GM23338 (cell line): ENCODE data around the gene RAB20. TPM values are rescaled to one million over a fixed set of nuclear protein-coding genes. Genes with fewer than 3 reads are reported as not detected.

Experiments
- ATAC-seq: fragments of 200-7000 bp; cut with Tn5 transposase; 3 replicates; pipeline ENCODE4 v1.9.1; 2020
- DNase-seq: peaks from one replicate; pipeline ENCODE4 v3.0.0-alpha.2; 2015; ENCODE audit warnings: low spot score
- H2AFZ ChIP-seq: fragments of 200-600 bp; sonication (generic); 2 replicates; pipeline ENCODE4 v1.8.0; 2016; ENCODE audit warnings: antibody characterized with exemption, mild to moderate bottlenecking, moderate library complexity
- H3F3A ChIP-seq: fragments of 200-600 bp; sonication (generic); replicated peaks from 2 replicates; pipeline ENCODE4 v1.8.0; 2017; ENCODE audit warnings: antibody characterized with exemption, mixed run types, low read depth
- H3K27ac ChIP-seq: fragments of 200-600 bp; sonication (generic); 2 replicates; pipeline ENCODE4 v1.6.1; 2016; ENCODE audit warnings: low read depth
- H3K27me3 ChIP-seq: fragments of 200-600 bp; sonication (generic); 2 replicates; pipeline ENCODE4 v1.8.0; 2016; ENCODE audit warnings: mild to moderate bottlenecking, mixed run types, moderate library complexity; ENCODE audit not compliant: insufficient read depth
- H3K36me3 ChIP-seq: fragments of 200-600 bp; sonication (generic); 2 replicates; pipeline ENCODE4 v1.8.0; 2016; ENCODE audit warnings: mild to moderate bottlenecking; ENCODE audit not compliant: insufficient read depth
- H3K4me1 ChIP-seq: fragments of 200-600 bp; sonication (generic); 2 replicates; pipeline ENCODE4 v1.8.0; 2016; ENCODE audit warnings: mild to moderate bottlenecking, moderate library complexity; ENCODE audit not compliant: insufficient read depth
- H3K4me2 ChIP-seq: fragments of 200-600 bp; sonication (generic); 2 replicates; pipeline ENCODE4 v1.7.1; 2017; ENCODE audit warnings: mixed run types
- H3K4me3 ChIP-seq: fragments of 200-600 bp; sonication (generic); 2 replicates; pipeline ENCODE4 v1.6.1; 2016; ENCODE audit warnings: mixed run types
- H3K79me2 ChIP-seq: fragments of 200-600 bp; sonication (generic); replicated peaks from 2 replicates; pipeline ENCODE4 v1.8.0; 2017; ENCODE audit warnings: mild to moderate bottlenecking; ENCODE audit not compliant: insufficient read depth
- H3K9me2 ChIP-seq: fragments of 200-600 bp; sonication (generic); 2 replicates; pipeline ENCODE4 v1.8.0; 2017; ENCODE audit not compliant: insufficient read depth
- H4K20me1 ChIP-seq: fragments of 200-600 bp; sonication (generic); replicated peaks from 2 replicates; pipeline ENCODE4 v1.8.0; 2017; ENCODE audit warnings: mild to moderate bottlenecking; ENCODE audit not compliant: insufficient read depth
- H3K27ac Mint-ChIP-seq: 2 replicates; pipeline ENCODE4 v1.8.0; 2020; ENCODE audit warnings: inconsistent platforms, mild to moderate bottlenecking, moderate library complexity, mixed read lengths
- H3K27me3 Mint-ChIP-seq: 3 replicates; pipeline ENCODE4 v1.8.0; 2022; ENCODE audit warnings: low read depth, mild to moderate bottlenecking, moderate library complexity, mixed read lengths, inconsistent platforms; ENCODE audit not compliant: insufficient read depth, poor library complexity
- H3K36me3 Mint-ChIP-seq: 3 replicates; pipeline ENCODE4 v1.8.0; 2021; ENCODE audit warnings: low read depth, mild to moderate bottlenecking, inconsistent platforms, moderate library complexity, mixed read lengths
- H3K4me1 Mint-ChIP-seq: 3 replicates; pipeline ENCODE4 v1.8.0; 2020; ENCODE audit warnings: mild to moderate bottlenecking, inconsistent platforms, mixed read lengths
- H3K4me3 Mint-ChIP-seq: 3 replicates; pipeline ENCODE4 v1.8.0; 2021; ENCODE audit warnings: moderate library complexity, mild to moderate bottlenecking, inconsistent platforms, mixed read lengths
- H3K9me3 Mint-ChIP-seq: 3 replicates; pipeline ENCODE4 v1.8.0; 2020; ENCODE audit warnings: moderate library complexity, mild to moderate bottlenecking, inconsistent platforms, mixed read lengths
- CREB1 ChIP-seq: fragments of 250-450 bp; sonication (Bioruptor Pico); IDR thresholded peaks from 2 replicates; pipeline ENCODE4 v1.5.0; 2020; ENCODE audit warnings: low read depth, mild to moderate bottlenecking, moderate library complexity
- JUNB ChIP-seq: IDR thresholded peaks from one replicate; pipeline ENCODE4 v1.6.1; 2016; ENCODE audit warnings: antibody characterized with exemption; ENCODE audit not compliant: unreplicated experiment
- NANOG ChIP-seq: IDR thresholded peaks from 2 replicates; pipeline ENCODE4 v1.6.1; 2016; ENCODE audit warnings: antibody characterized with exemption, borderline replicate concordance
- REST ChIP-seq: IDR thresholded peaks from one replicate; pipeline ENCODE4 v1.6.1; 2018; ENCODE audit warnings: antibody characterized with exemption; ENCODE audit not compliant: unreplicated experiment
- ZNF114 ChIP-seq: fragments of 250-450 bp; sonication (Bioruptor Pico); IDR thresholded peaks from 2 replicates; pipeline ENCODE4 v1.5.0; 2020; ENCODE audit warnings: mild to moderate bottlenecking, moderate library complexity
- ZNF331 ChIP-seq: fragments of 250-450 bp; sonication (Bioruptor Pico); IDR thresholded peaks from 2 replicates; pipeline ENCODE4 v1.5.0; 2020; ENCODE audit warnings: low read depth, mild to moderate bottlenecking, moderate library complexity
- ZNF462 ChIP-seq: fragments of 250-450 bp; sonication (Bioruptor Pico); IDR thresholded peaks from 2 replicates; pipeline ENCODE4 v1.5.0; 2020; ENCODE audit warnings: mild to moderate bottlenecking, moderate library complexity
- polyA plus RNA-seq: library from polyadenylated mRNA; unstranded; fragments of >200 nt; fragmentation: Nextera tagmentation; extraction: Ambion mirVana; gene quantifications from 2 replicates; pipeline ENCODE4 v1.2.1, GENCODE V29; 2016
- total RNA-seq: library from RNA; depleted of rRNA; stranded (reverse); fragments of >200 nt; shearing (Covaris generic); gene quantifications from 2 replicates; pipeline ENCODE4 v1.2.3, GENCODE V29; 2014
- TF ChIP-seq, protein P1 (sequence below), 2 experiments: fragments of 200-600 bp in 1 of 2; sonication (generic) in 1 of 2; conservative IDR thresholded peaks; 2 replicates each; pipeline versions ENCODE4 v1.5.1 to v1.6.1; 2016 to 2017; ENCODE audit warnings: antibody characterized with exemption in 2 of 2, low read depth in 2 of 2, mild to moderate bottlenecking in 2 of 2, moderate library complexity in 1 of 2
- TF ChIP-seq, protein P2 (sequence below): IDR thresholded peaks from 2 replicates; pipeline ENCODE4 v1.6.1; 2016; ENCODE audit warnings: antibody characterized with exemption

The RAB20 gene
- total and polyA plus RNA-seq, 2 experiments from 2014 or later = 12.3 to 26.6 TPM

DNA sequence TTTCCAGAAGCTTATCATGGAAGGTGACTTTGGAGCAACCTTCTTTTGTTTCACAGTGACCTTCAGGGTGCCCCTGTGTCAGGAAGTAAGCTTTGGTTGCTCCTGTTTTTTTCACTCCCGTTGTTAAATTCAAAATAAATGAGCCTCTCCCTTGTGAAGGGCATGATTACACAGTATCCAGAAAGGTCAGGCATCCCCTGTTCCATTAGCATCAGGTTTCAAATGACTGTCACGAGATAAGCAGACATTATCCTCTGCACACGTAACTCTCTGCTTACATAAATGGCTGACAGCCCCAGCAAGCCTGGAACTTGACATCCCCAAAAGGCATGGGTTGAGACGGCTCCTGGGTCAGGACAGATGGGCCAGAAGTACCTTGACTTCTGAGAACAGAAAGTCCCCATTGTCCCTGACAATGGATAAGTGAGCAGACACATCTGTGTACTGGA, 52.0 kb downstream of the RAB20 start (continued):
- no peak for TF ChIP-seq REST
- TF ChIP-seq, protein P1, sequence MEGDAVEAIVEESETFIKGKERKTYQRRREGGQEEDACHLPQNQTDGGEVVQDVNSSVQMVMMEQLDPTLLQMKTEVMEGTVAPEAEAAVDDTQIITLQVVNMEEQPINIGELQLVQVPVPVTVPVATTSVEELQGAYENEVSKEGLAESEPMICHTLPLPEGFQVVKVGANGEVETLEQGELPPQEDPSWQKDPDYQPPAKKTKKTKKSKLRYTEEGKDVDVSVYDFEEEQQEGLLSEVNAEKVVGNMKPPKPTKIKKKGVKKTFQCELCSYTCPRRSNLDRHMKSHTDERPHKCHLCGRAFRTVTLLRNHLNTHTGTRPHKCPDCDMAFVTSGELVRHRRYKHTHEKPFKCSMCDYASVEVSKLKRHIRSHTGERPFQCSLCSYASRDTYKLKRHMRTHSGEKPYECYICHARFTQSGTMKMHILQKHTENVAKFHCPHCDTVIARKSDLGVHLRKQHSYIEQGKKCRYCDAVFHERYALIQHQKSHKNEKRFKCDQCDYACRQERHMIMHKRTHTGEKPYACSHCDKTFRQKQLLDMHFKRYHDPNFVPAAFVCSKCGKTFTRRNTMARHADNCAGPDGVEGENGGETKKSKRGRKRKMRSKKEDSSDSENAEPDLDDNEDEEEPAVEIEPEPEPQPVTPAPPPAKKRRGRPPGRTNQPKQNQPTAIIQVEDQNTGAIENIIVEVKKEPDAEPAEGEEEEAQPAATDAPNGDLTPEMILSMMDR (conservative IDR thresholded peaks at IDR 0.05; ENCODE audit: low read depth in 2 of 2) = no peak
- TF ChIP-seq ZNF331 = no peak
- no peak for TF ChIP-seq JUNB
- TF ChIP-seq CREB1 (CRISPR knock-in tag) = no peak
- no peak for TF ChIP-seq ZNF114 (CRISPR knock-in tag)
- no peak for TF ChIP-seq NANOG

DNA sequence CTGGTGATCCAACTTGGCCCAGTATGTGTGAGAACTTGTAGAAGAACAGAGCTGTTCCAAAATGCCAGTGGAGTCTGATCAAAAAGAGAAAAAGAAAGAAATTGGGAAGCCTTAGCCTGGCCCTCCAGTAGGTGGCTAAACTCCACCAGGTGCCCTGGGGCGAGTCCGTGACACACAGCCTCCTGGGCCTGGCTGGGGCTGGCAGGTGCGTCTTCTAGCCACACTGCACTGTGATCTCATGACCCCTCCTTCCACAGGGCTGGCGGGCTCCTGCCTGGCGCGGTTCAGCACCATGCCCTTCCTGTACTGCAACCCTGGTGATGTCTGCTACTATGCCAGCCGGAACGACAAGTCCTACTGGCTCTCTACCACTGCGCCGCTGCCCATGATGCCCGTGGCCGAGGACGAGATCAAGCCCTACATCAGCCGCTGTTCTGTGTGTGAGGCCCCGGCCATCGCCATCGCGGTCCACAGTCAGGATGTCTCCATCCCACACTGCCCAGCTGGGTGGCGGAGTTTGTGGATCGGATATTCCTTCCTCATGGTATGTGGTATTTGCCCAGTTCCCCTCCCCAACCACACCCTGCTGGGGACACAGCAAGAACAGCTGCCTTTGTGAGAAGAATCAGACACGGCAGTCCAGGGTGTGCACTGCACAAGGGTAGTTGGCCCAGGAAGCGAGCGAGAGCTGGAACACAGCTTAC, 53.7 kb downstream of the RAB20 start:
- Histone ChIP-seq H3K27ac (no peak overlapping the region), H3K36me3 (peaks cover 2% of the 10 kb centered on the region; the same call in 1 of the 2 replicates), H2AFZ (no peak overlapping the region), H3K4me1 (no peaks in the 10 kb centered on the region), H3K9me2 (no peaks in the 10 kb centered on the region), H3F3A (no peaks in the 10 kb centered on the region), H4K20me1 (no peaks in the 10 kb centered on the region), H3K27me3 (no peaks in the 10 kb centered on the region), H3K4me3 (no peak overlapping the region), H3K4me2 (no peak overlapping the region), H3K79me2 (no peaks in the 10 kb centered on the region)
- DNase-seq (no peak), ATAC-seq (peak; percentile 35)
- no peaks in the 10 kb centered on the region for H3K9me3 Mint-ChIP-seq
- no peak overlapping the region for H3K27ac Mint-ChIP-seq
- no peaks in the 10 kb centered on the region for H3K4me1 Mint-ChIP-seq
- peaks cover 2% of the 10 kb centered on the region for H3K27me3 Mint-ChIP-seq
- no peak overlapping the region for H3K4me3 Mint-ChIP-seq
- H3K36me3 Mint-ChIP-seq = peaks cover 32% of the 10 kb centered on the region
- TF ChIP-seq ZNF331 (no peak), JUNB (no peak), NANOG (no peak), ZNF462 (no peak), CREB1 (CRISPR knock-in tag) (no peak)
- TF ChIP-seq, protein P2, sequence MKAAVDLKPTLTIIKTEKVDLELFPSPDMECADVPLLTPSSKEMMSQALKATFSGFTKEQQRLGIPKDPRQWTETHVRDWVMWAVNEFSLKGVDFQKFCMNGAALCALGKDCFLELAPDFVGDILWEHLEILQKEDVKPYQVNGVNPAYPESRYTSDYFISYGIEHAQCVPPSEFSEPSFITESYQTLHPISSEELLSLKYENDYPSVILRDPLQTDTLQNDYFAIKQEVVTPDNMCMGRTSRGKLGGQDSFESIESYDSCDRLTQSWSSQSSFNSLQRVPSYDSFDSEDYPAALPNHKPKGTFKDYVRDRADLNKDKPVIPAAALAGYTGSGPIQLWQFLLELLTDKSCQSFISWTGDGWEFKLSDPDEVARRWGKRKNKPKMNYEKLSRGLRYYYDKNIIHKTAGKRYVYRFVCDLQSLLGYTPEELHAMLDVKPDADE = no peak
